ENCODE results near the gene CDS1. TPM values are rescaled to one million over a fixed set of nuclear protein-coding genes. Genes with fewer than 3 reads are reported as not detected.

Gene CDS1
- total RNA-seq, 6 donors from 2014 or later, result 6.5 to 39.8 (median 19.2) TPM

DNA sequence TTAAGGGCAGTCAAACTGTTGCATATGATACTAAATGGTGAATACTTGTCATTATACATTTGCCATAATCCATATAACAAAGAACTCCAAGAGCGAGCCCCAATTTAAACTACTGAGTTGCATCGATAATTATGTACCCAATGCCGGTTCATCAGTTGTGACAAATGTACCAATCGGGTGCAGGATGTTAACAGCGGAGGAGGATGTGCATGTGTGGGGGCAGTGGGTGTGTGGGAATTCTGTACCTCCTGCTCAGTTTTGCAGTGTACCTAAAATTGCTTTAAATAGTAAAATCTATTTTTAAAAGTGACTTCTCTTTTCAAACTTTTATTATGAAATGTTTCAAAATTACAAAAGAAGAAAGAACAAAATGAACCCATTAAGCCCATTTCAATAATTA lies 20.8 kb upstream of the CDS1 start:
- Histone ChIP-seq H3K9me3 (no peaks in the 10 kb centered on the region), H3K4me1 (no peaks in the 10 kb centered on the region), H3K4me3 (no peak overlapping the region), H3K27ac (no peak overlapping the region), H3K27me3 (no peaks in the 10 kb centered on the region), H3K36me3 (no peaks in the 10 kb centered on the region)
- WGBS, 2 donors, result 92 to 96% methylated on average over 5 of the region's 5 CpGs
- ATAC-seq (ENCODE audit: low FRiP score in 2 of 2) (no peak), DNase-seq (no peak)
- no peak for TF ChIP-seq POLR2A (IDR thresholded peaks at IDR 0.05)
- TF ChIP-seq, protein P1, sequence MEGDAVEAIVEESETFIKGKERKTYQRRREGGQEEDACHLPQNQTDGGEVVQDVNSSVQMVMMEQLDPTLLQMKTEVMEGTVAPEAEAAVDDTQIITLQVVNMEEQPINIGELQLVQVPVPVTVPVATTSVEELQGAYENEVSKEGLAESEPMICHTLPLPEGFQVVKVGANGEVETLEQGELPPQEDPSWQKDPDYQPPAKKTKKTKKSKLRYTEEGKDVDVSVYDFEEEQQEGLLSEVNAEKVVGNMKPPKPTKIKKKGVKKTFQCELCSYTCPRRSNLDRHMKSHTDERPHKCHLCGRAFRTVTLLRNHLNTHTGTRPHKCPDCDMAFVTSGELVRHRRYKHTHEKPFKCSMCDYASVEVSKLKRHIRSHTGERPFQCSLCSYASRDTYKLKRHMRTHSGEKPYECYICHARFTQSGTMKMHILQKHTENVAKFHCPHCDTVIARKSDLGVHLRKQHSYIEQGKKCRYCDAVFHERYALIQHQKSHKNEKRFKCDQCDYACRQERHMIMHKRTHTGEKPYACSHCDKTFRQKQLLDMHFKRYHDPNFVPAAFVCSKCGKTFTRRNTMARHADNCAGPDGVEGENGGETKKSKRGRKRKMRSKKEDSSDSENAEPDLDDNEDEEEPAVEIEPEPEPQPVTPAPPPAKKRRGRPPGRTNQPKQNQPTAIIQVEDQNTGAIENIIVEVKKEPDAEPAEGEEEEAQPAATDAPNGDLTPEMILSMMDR (IDR thresholded peaks at IDR 0.05), result no peak
- no peak for TF ChIP-seq EP300 (IDR thresholded peaks at IDR 0.05)
- no peak for TF ChIP-seq POLR2AphosphoS5 (IDR thresholded peaks at IDR 0.05)

- Histone ChIP-seq H3K4me1 (no peaks in the 10 kb centered on the region), H3K36me3 (no peaks in the 10 kb centered on the region), H3K9me3 (no peaks in the 10 kb centered on the region), H3K4me3 (no peak overlapping the region), H3K27ac (no peak overlapping the region), H3K27me3 (no peaks in the 10 kb centered on the region)
- DNase-seq, result no peak
- peak in 1 of 2 donors; percentile 79 for ATAC-seq (ENCODE audit: low FRiP score in 2 of 2)
- TF ChIP-seq EP300 (IDR thresholded peaks at IDR 0.05), result no peak
- TF ChIP-seq POLR2AphosphoS5 (IDR thresholded peaks at IDR 0.05), result no peak
- TF ChIP-seq, protein P1 (IDR thresholded peaks at IDR 0.05), result no peak
- no peak for TF ChIP-seq POLR2A (IDR thresholded peaks at IDR 0.05)
- 87 to 90% methylated on average over 4 of the region's 4 CpGs for WGBS, 2 donors
These were observed 19.9 kb upstream of the CDS1 start for GRCh38 chr4:84563002-84563401.

DNA sequence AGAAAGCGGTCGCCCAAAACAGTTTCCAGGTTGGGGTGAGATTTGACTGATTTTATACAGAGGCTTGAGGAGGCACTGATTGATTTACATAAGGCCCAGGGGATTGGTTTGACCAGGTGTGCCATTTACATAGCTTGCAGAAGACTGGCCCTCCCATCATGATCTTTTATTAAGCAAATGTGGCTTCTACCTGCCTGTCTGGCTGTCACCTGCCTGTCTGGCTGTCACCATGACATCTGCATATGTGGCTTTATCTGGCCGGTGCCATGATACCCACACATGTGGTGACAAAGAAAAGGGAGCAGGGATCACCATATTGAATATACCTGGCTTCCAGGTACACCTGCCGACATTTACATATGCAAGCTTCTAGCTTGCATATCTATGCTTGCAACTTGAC lies 17.0 kb upstream of the CDS1 start:
- Histone ChIP-seq H3K4me3 (no peak overlapping the region), H3K4me1 (no peaks in the 10 kb centered on the region), H3K27me3 (no peaks in the 10 kb centered on the region), H3K9me3 (no peaks in the 10 kb centered on the region), H3K36me3 (no peaks in the 10 kb centered on the region), H3K27ac (no peak overlapping the region)
- DNase-seq (no peak), ATAC-seq (ENCODE audit: low FRiP score in 2 of 2) (no peak)
- no peak for TF ChIP-seq EP300 (IDR thresholded peaks at IDR 0.05)
- TF ChIP-seq POLR2A (IDR thresholded peaks at IDR 0.05), result no peak
- TF ChIP-seq, protein P1 (IDR thresholded peaks at IDR 0.05), result no peak
- no peak for TF ChIP-seq POLR2AphosphoS5 (IDR thresholded peaks at IDR 0.05)
- WGBS, 2 donors, result 89 to 94% methylated on average over 4 of the region's 4 CpGs

DNA sequence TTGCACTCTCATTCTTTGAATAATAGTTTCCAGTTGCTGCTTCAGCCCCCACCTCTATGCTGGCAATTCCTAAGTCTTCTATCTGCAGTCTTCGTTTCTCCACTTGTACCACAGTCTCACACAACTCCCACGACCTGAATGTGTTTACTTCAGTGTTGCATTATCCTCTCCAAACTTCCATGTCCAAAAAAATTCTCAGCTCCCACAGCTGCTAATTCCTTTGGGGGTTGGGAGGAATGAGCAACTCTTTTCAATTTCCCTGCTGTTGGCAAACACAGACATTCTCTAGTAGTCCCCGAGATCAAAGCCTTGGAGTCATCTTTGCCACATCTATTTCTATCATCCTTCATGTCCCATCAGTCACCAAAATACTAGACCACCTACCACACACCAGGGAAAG lies 14.4 kb upstream of the CDS1 start:
- no peak overlapping the region for H3K27ac ChIP-seq
- ATAC-seq (ENCODE audit: low FRiP score in 2 of 2) (no peak), DNase-seq (no peak)
- no peaks in the 10 kb centered on the region for H3K9me3 ChIP-seq
- no peak overlapping the region for H3K4me3 ChIP-seq
- no peaks in the 10 kb centered on the region for H3K27me3 ChIP-seq
- TF ChIP-seq, protein P1 (IDR thresholded peaks at IDR 0.05), result no peak
- H3K4me1 ChIP-seq, result peaks cover 0 to 7% (median 0%) of the 10 kb centered on the region in 4 donors
- 45 to 56% methylated on average over 3 of the region's 3 CpGs for WGBS, 2 donors
- no peaks in the 10 kb centered on the region for H3K36me3 ChIP-seq

DNA sequence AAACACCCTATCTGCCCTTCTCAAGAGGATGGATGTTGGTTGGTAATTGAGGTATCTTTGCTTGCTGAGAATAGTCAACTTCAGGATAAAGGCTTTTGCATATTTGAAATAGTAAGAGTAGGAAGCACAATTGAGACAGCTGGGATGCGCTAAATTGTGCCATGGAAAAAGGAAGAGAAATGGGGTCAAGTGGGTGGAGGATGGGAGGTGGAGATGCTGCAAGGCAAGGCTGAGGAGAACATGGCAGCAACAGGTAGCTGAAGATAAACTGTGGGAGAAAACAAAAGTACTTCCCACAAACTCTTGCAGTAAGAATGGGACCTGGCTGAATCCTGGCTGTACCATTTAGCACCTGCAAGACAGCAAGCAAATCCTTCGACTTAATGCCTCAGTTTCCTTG lies 13.9 kb upstream of the CDS1 start:
- H3K36me3 ChIP-seq, result no peaks in the 10 kb centered on the region
- peaks cover 0 to 7% (median 0%) of the 10 kb centered on the region in 4 donors for H3K4me1 ChIP-seq
- 92% methylated on average over 2 of the region's 2 CpGs for WGBS, 2 donors
- no peak overlapping the region for H3K27ac ChIP-seq
- DNase-seq (no peak), ATAC-seq (ENCODE audit: low FRiP score in 2 of 2) (no peak)
- no peaks in the 10 kb centered on the region for H3K9me3 ChIP-seq
- no peak overlapping the region for H3K4me3 ChIP-seq
- H3K27me3 ChIP-seq, result no peaks in the 10 kb centered on the region
- TF ChIP-seq EP300 (IDR thresholded peaks at IDR 0.05) (no peak), POLR2AphosphoS5 (IDR thresholded peaks at IDR 0.05) (no peak), POLR2A (IDR thresholded peaks at IDR 0.05) (no peak)
- TF ChIP-seq, protein P1 (IDR thresholded peaks at IDR 0.05), result no peak

All from upper lobe of left lung (tissue), 6 donors.